ENCODE results near the gene DYNC2I2. TPM values are rescaled to one million over a fixed set of nuclear protein-coding genes. Genes with fewer than 3 reads are reported as not detected.

DYNC2I2 gene
- total and polyA plus RNA-seq, 12 donors, result 7.5 to 192 (median 83.2) TPM

- Histone ChIP-seq H3K4me3 (no peak overlapping the region), H3K36me3 (replicated peaks in 1 of 2) (no peaks in the 10 kb centered on the region), H3K9me3 (replicated peaks in 1 of 3) (no peaks in the 10 kb centered on the region), H3K27ac (no peak overlapping the region), H3K27me3 (no peaks in the 10 kb centered on the region), H3K4me1 (replicated peaks in 1 of 2) (peaks cover 6 to 18% of the 10 kb centered on the region in 2 donors)
- WGBS, 4 donors, result 96 to 98% (median 97%) methylated on average over 3 of the region's 3 CpGs
- DNase-seq, result no peak
- no peak for TF ChIP-seq POLR2A (IDR thresholded peaks at IDR 0.05)
- TF ChIP-seq, protein P1, sequence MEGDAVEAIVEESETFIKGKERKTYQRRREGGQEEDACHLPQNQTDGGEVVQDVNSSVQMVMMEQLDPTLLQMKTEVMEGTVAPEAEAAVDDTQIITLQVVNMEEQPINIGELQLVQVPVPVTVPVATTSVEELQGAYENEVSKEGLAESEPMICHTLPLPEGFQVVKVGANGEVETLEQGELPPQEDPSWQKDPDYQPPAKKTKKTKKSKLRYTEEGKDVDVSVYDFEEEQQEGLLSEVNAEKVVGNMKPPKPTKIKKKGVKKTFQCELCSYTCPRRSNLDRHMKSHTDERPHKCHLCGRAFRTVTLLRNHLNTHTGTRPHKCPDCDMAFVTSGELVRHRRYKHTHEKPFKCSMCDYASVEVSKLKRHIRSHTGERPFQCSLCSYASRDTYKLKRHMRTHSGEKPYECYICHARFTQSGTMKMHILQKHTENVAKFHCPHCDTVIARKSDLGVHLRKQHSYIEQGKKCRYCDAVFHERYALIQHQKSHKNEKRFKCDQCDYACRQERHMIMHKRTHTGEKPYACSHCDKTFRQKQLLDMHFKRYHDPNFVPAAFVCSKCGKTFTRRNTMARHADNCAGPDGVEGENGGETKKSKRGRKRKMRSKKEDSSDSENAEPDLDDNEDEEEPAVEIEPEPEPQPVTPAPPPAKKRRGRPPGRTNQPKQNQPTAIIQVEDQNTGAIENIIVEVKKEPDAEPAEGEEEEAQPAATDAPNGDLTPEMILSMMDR (IDR thresholded peaks at IDR 0.05), result no peak
- intact Hi-C loops (cut with DNase I), result no loop called here
These were observed 1.1 kb upstream of the DYNC2I2 start for GRCh38 chr9:128657796-128658195.

DNA sequence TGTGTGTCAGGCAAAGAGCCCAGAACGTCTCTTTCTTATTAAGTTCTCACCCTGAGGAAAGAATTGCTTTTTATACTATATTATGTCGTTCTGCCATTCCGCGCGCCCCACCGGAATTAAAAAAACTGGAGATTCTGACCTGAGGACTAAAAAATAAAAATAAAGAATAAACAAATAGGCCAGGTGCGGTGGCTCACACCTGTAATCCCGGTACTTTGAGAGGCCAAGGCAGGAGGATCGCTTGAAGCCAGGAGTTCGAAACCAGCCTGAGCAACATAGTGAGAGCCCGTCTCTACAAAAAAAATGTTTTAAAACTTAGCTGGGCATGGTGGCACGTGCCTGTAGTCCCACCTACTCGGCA, 677 bp upstream of the DYNC2I2 start:
- Histone ChIP-seq H3K4me3 (peak overlapping the region in 1 of 4 donors; percentile 92), H3K27me3 (no peaks in the 10 kb centered on the region), H3K9me3 (replicated peaks in 1 of 3) (no peaks in the 10 kb centered on the region), H3K36me3 (replicated peaks in 1 of 2) (no peaks in the 10 kb centered on the region), H3K4me1 (replicated peaks in 1 of 2) (peaks cover 6 to 18% of the 10 kb centered on the region in 2 donors), H3K27ac (peak overlapping the region; percentile 73 to 99 (median 99))
- no peak for TF ChIP-seq POLR2A (IDR thresholded peaks at IDR 0.05)
- TF ChIP-seq, protein P1 (IDR thresholded peaks at IDR 0.05), result no peak
- no peak for DNase-seq
- WGBS, 4 donors, result 92 to 96% (median 95%) methylated on average over 13 of the region's 13 CpGs
- intact Hi-C loops (cut with DNase I), result no loop called here

DNA sequence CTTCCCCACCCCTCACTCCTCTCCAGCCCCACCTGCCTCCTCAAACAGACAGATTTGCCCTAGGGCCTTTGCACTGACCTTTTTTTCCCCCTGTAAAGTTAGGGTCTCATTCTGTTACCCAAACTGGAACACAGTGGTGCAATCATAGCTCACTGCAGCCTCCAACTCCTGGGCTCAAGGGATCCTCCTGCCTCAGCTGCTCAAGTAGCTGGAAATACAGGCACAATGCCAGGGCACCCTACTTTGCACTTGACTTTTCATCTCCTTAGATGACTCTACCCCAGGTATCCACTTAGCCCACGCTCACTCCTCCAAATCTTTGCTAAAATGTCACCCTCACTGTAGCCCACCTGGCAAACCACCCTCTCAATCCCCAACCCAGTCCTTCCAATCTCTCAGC, 2.2 kb downstream of the DYNC2I2 start:
- Histone ChIP-seq H3K9me3 (replicated peaks in 1 of 3) (no peaks in the 10 kb centered on the region), H3K4me1 (replicated peaks in 1 of 2) (peaks cover 6 to 18% of the 10 kb centered on the region in 2 donors), H3K4me3 (no peak overlapping the region), H3K27me3 (no peaks in the 10 kb centered on the region), H3K36me3 (replicated peaks in 1 of 2) (no peaks in the 10 kb centered on the region), H3K27ac (peak overlapping the region in 4 of 5 donors; percentile 10 to 84 (median 53))
- WGBS, 4 donors, result 91 to 100% (median 100%) methylated on average over 1 of the region's 1 CpG
- no peak for DNase-seq
- TF ChIP-seq, protein P1 (IDR thresholded peaks at IDR 0.05), result no peak
- TF ChIP-seq POLR2A (IDR thresholded peaks at IDR 0.05), result no peak
- intact Hi-C loops (cut with DNase I), result no loop called here

DNA sequence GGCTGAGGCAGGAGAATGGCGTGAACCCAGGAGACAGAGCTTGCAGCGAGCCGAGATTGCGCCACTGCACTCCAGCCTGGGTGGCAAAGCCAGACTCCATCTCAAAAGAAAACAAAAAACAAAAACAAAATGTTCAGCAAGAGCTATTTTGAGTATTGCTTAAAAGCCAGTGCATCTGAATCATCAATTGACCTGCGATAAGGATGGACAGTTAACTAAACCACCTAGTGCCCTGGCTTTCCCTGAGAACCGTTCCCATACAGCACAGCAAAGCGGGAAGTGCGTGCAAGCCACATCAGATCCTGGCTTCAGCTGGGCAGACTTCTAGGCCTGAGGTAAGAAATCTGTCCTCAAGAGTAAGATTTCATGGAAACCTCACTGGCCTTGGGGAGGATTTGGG, 2.7 kb downstream of the DYNC2I2 start:
- DNase-seq, result peak in 6 of 7 donors; percentile 61 to 77 (median 68)
- no peak overlapping the region for H3K4me3 ChIP-seq
- peak overlapping the region in 4 of 5 donors; percentile 40 to 84 (median 66) for H3K27ac ChIP-seq
- H3K9me3 ChIP-seq (replicated peaks in 1 of 3), result no peaks in the 10 kb centered on the region
- intact Hi-C loops (cut with DNase I), result no loop called here
- peak in 1 of 2 donors; percentile 20 for TF ChIP-seq POLR2A (IDR thresholded peaks at IDR 0.05)
- TF ChIP-seq, protein P1 (IDR thresholded peaks at IDR 0.05), result no peak
- WGBS, 4 donors, result 49 to 69% (median 56%) methylated on average over 8 of the region's 8 CpGs
- H3K27me3 ChIP-seq, result no peaks in the 10 kb centered on the region
- H3K36me3 ChIP-seq (replicated peaks in 1 of 2), result no peaks in the 10 kb centered on the region
- H3K4me1 ChIP-seq (replicated peaks in 1 of 2), result peaks cover 6 to 18% of the 10 kb centered on the region in 2 donors

Data from adrenal gland (tissue), 12 donors.